SU-DHL-6 (cell line): ENCODE data around the gene ARMC5.

Source experiments
- H2AFZ ChIP-seq: fragments of 200-600 bp; sonication (generic); 2 replicates; pipeline ENCODE4 v1.6.1; 2014; ENCODE audit warnings: low read depth, mild to moderate bottlenecking, moderate library complexity, mixed read lengths, antibody characterized with exemption, low read length; ENCODE audit not compliant: severe bottlenecking
- H3F3A ChIP-seq: fragments of 200-600 bp; shearing (Covaris generic); 2 replicates; pipeline ENCODE4 v1.6.0; 2016; ENCODE audit warnings: antibody characterized with exemption, mild to moderate bottlenecking; ENCODE audit not compliant: insufficient read depth
- H3K27ac ChIP-seq: fragments of 200-600 bp; sonication (generic); 2 replicates; pipeline ENCODE4 v1.5.1; 2016; ENCODE audit warnings: low read depth, mild to moderate bottlenecking, low read length, moderate library complexity, mixed read lengths
- H3K27me3 ChIP-seq: fragments of 200-600 bp; sonication (generic), shearing (Covaris generic); 2 replicates; pipeline ENCODE4 v1.6.0; 2014; ENCODE audit warnings: mild to moderate bottlenecking, low read length
- H3K36me3 ChIP-seq: fragments of 200-600 bp; sonication (generic); 2 replicates; pipeline ENCODE4 v1.6.1; 2014; ENCODE audit warnings: mild to moderate bottlenecking, low read length, mixed read lengths
- H3K4me2 ChIP-seq: fragments of 300-600, 200-600 bp; shearing (Covaris generic), sonication (generic); 2 replicates; pipeline ENCODE4 v1.6.0; 2014; ENCODE audit warnings: low read length, low read depth, mild to moderate bottlenecking; ENCODE audit not compliant: poor library complexity, severe bottlenecking
- H3K4me3 ChIP-seq: fragments of 200-600 bp; sonication (generic); 2 replicates; pipeline ENCODE4 v1.5.1; 2014; ENCODE audit warnings: antibody characterized with exemption, low read length, mild to moderate bottlenecking, mixed read lengths; ENCODE audit not compliant: insufficient read depth, poor library complexity, severe bottlenecking
- H3K79me2 ChIP-seq: fragments of 200-600 bp; sonication (generic); 2 replicates; pipeline ENCODE4 v1.6.1; 2014; ENCODE audit warnings: mild to moderate bottlenecking, low read length, moderate library complexity; ENCODE audit not compliant: insufficient read depth
- H3K9ac ChIP-seq: fragments of 200-600 bp; sonication (generic); 2 replicates; pipeline ENCODE4 v1.7.0; 2014; ENCODE audit warnings: mild to moderate bottlenecking, low read length
- H3K9me2 ChIP-seq: fragments of 200-600 bp; sonication (generic); replicated peaks from 2 replicates; pipeline ENCODE4 v1.6.1; 2014; ENCODE audit warnings: low read length; ENCODE audit not compliant: insufficient read depth
- H3K9me3 ChIP-seq: fragments of 200-600 bp; sonication (generic); 2 replicates; pipeline ENCODE4 v1.6.1; 2014; ENCODE audit warnings: low read length, mixed read lengths; ENCODE audit not compliant: insufficient read depth
- H4K20me1 ChIP-seq: fragments of 200-600 bp; sonication (generic); 2 replicates; pipeline ENCODE4 v1.6.1; 2014; ENCODE audit warnings: low read depth, mild to moderate bottlenecking, antibody characterized with exemption, low read length, moderate library complexity, mixed read lengths
- CTCF ChIP-seq: fragments of 200-600 bp; sonication (generic); IDR thresholded peaks from one replicate; pipeline ENCODE4 v1.5.1; 2017; ENCODE audit warnings: antibody characterized with exemption, mild to moderate bottlenecking, low read length, moderate library complexity; ENCODE audit not compliant: insufficient read depth, poor library complexity, severe bottlenecking
- EZH2phosphoT487 ChIP-seq: fragments of 200-600 bp; sonication (generic), shearing (Covaris generic); conservative IDR thresholded peaks from 2 replicates; pipeline ENCODE4 v1.6.1; 2018; ENCODE audit warnings: mild to moderate bottlenecking, antibody characterized with exemption, low read length, moderate library complexity, mixed read lengths

Gene ARMC5

GRCh38 chr16:31471241-31471874, 12.1 kb downstream of the ARMC5 start:
- Histone ChIP-seq H2AFZ (no peak overlapping the region), H3K9me3 (no peaks in the 10 kb centered on the region), H3K27ac (no peak overlapping the region), H4K20me1 (no peaks in the 10 kb centered on the region), H3K36me3 (no peaks in the 10 kb centered on the region), H3K79me2 (no peaks in the 10 kb centered on the region), H3K9me2 (no peaks in the 10 kb centered on the region), H3K4me3 (no peak overlapping the region), H3K9ac (no peak overlapping the region), H3F3A (no peaks in the 10 kb centered on the region), H3K4me2 (no peak overlapping the region), H3K27me3 (no peaks in the 10 kb centered on the region)
- TF ChIP-seq EZH2phosphoT487 (no peak), CTCF (no peak)

GRCh38 chr16:31471875-31472708, 12.8 kb downstream of the ARMC5 start, which contains the start of gene TGFB1I1:
Gene TGFB1I1 (plus strand): TSS chr16:31472152. CDS start chr16:31472189, 37 bp downstream.
- Histone ChIP-seq H3K4me2 (no peak within 1 kb of the TSS), H2AFZ (no peak within 1 kb of the TSS)
- TF ChIP-seq EZH2phosphoT487 (no peak), CTCF (no peak)

GRCh38 chr16:31472709-31473203, 13.5 kb downstream of the ARMC5 start:
- Histone ChIP-seq H3K36me3 (no peaks in the 10 kb centered on the region), H4K20me1 (no peaks in the 10 kb centered on the region), H3K9me2 (no peaks in the 10 kb centered on the region), H3K9me3 (no peaks in the 10 kb centered on the region), H2AFZ (no peak overlapping the region), H3F3A (no peaks in the 10 kb centered on the region), H3K9ac (no peak overlapping the region), H3K27me3 (no peaks in the 10 kb centered on the region), H3K27ac (no peak overlapping the region), H3K4me3 (no peak overlapping the region), H3K79me2 (no peaks in the 10 kb centered on the region), H3K4me2 (no peak overlapping the region)
- TF ChIP-seq CTCF (no peak), EZH2phosphoT487 (no peak)

More at GRCh38 chr16:31471875-31472708, 12.8 kb downstream of the ARMC5 start, which contains the start of gene TGFB1I1:
- Histone ChIP-seq H3K4me3 (no peak within 1 kb of the TSS), H3K79me2 (no peaks in the 10 kb centered on the region), H3K27me3 (no peaks in the 10 kb centered on the region), H3K27ac (no peak within 1 kb of the TSS), H3F3A (no peaks in the 10 kb centered on the region), H3K9me2 (no peaks in the 10 kb centered on the region), H3K9ac (no peak within 1 kb of the TSS), H3K9me3 (no peaks in the 10 kb centered on the region), H3K36me3 (no peaks in the 10 kb centered on the region), H4K20me1 (no peaks in the 10 kb centered on the region)
